Lung microvascular endothelial cell (primary cell): ENCODE data around the gene CDC16. TPM values are rescaled to one million over a fixed set of nuclear protein-coding genes. Genes with fewer than 3 reads are reported as not detected.

ENCODE experiments used
- DNase-seq, 2 donors: peaks; one replicate each; pipeline versions ENCODE4 v3.0.0 to v3.0.0-alpha.2; 2010; ENCODE audit warnings: low read depth in 2 of 2
- total RNA-seq: library from RNA; depleted of rRNA; stranded (reverse); fragments of >200 nt; gene quantifications from 2 replicates; pipeline ENCODE4 v1.2.1, GENCODE V29; 2014

The CDC16 gene
- total RNA-seq, 1 donor from 2014 or later, result 31.9 TPM

GRCh38 chr13:114298866-114299265, 64.2 kb downstream of the CDC16 start:
- DNase-seq, result no peak

- DNase-seq, result no peak
Measured at GRCh38 chr13:114299604-114300305, 65.1 kb downstream of the CDC16 start.

- DNase-seq, result no peak
Measured at GRCh38 chr13:114303700-114304327, 69.1 kb downstream of the CDC16 start.

- DNase-seq, result no peak
Measured at GRCh38 chr13:114304346-114305034, 69.8 kb downstream of the CDC16 start.

- no peak for DNase-seq
Measured at GRCh38 chr13:114309086-114309485, 74.4 kb downstream of the CDC16 start.

GRCh38 chr13:114309806-114310410, 75.2 kb downstream of the CDC16 start:
- DNase-seq, result no peak

GRCh38 chr13:114310956-114311355, 76.3 kb downstream of the CDC16 start:
- no peak for DNase-seq

- no peak for DNase-seq
Measured at GRCh38 chr13:114311387-114311786, 76.7 kb downstream of the CDC16 start.

GRCh38 chr13:114311908-114312307, 77.2 kb downstream of the CDC16 start:
- DNase-seq, result peak in 1 of 2 donors; percentile 6

- DNase-seq, result peak; percentile 8 to 18
Measured at GRCh38 chr13:114313061-114313860, 78.6 kb downstream of the CDC16 start.

GRCh38 chr13:114314074-114314912, 79.6 kb downstream of the CDC16 start, which contains the start of gene CHAMP1:
CHAMP1 (plus strand) TSS chr13:114314503; CDS start chr13:114323843, 9,340 bp downstream.
- peak; percentile 95 to 96 for DNase-seq

GRCh38 chr13:114315074-114315785, 80.5 kb downstream of the CDC16 start:
- peak in 1 of 2 donors; percentile 2 for DNase-seq

GRCh38 chr13:114318624-114319023, 83.9 kb downstream of the CDC16 start:
- DNase-seq, result no peak

GRCh38 chr13:114319441-114319913, 84.8 kb downstream of the CDC16 start:
- peak in 1 of 2 donors; percentile 8 for DNase-seq

GRCh38 chr13:114320065-114320464, 85.4 kb downstream of the CDC16 start:
- peak in 1 of 2 donors; percentile 10 for DNase-seq

GRCh38 chr13:114321256-114321655, 86.6 kb downstream of the CDC16 start:
- DNase-seq, result no peak
